ENCODE measurements around the gene RTBDN.

Gene RTBDN

GRCh38 chr19:12815088-12815487 lies 19.3 kb downstream of the RTBDN start:
- TF ChIP-seq CTCF (IDR thresholded peaks at IDR 0.05; ENCODE audit: insufficient read depth, low read depth, low read length, missing control alignments), result no peak
- no peak for DNase-seq (ENCODE audit: low read depth)
- H3K4me3 ChIP-seq (ENCODE audit: low read length), result no peak overlapping the region

- peak; percentile 94 for DNase-seq (ENCODE audit: low read depth)
- TF ChIP-seq CTCF (IDR thresholded peaks at IDR 0.05; ENCODE audit: insufficient read depth, low read depth, low read length, missing control alignments), result no peak
- peak within 1 kb of the TSS; percentile 78 for H3K4me3 ChIP-seq (ENCODE audit: low read length)
Measured at GRCh38 chr19:12806242-12807081, 27.9 kb downstream of the RTBDN start, which contains the start of gene RNASEH2A. TSS of gene RNASEH2A (plus strand) at chr19:12806584. CDS start at chr19:12806674, 90 bp downstream.

- DNase-seq (ENCODE audit: low read depth), result no peak
- no peak for TF ChIP-seq CTCF (IDR thresholded peaks at IDR 0.05; ENCODE audit: insufficient read depth, low read depth, low read length, missing control alignments)
- H3K4me3 ChIP-seq (ENCODE audit: low read length), result no peak overlapping the region
Measured at GRCh38 chr19:12804051-12804450, 30.3 kb downstream of the RTBDN start.

GRCh38 chr19:12802267-12803106 lies 31.9 kb downstream of the RTBDN start:
- peak overlapping the region; percentile 98 for H3K4me3 ChIP-seq (ENCODE audit: low read length)

GRCh38 chr19:12801466-12802266 lies 32.7 kb downstream of the RTBDN start, which contains the start of the genes PRDX2 and THSD8:
TSS of gene PRDX2 (minus strand) at chr19:12801800. CDS start at chr19:12801261, 539 bp downstream.
TSS of gene THSD8 (plus strand) at chr19:12802069. CDS start at chr19:12802072, 3 bp downstream.
- peak; percentile 80 for DNase-seq (ENCODE audit: low read depth)
- TF ChIP-seq CTCF (IDR thresholded peaks at IDR 0.05; ENCODE audit: insufficient read depth, low read depth, low read length, missing control alignments), result no peak
- peak within 1 kb of the TSS; percentile 98 for H3K4me3 ChIP-seq (ENCODE audit: low read length)

More at GRCh38 chr19:12802267-12803106, 31.9 kb downstream of the RTBDN start:
- no peak for DNase-seq (ENCODE audit: low read depth)
- TF ChIP-seq CTCF (IDR thresholded peaks at IDR 0.05; ENCODE audit: insufficient read depth, low read depth, low read length, missing control alignments), result no peak

GRCh38 chr19:12800923-12801465 lies 33.4 kb downstream of the RTBDN start:
- peak overlapping the region; percentile 98 for H3K4me3 ChIP-seq (ENCODE audit: low read length)
- TF ChIP-seq CTCF (IDR thresholded peaks at IDR 0.05; ENCODE audit: insufficient read depth, low read depth, low read length, missing control alignments), result no peak
- no peak for DNase-seq (ENCODE audit: low read depth)
